SH-SY5Y (cell line): ENCODE data around the gene FNDC3A.

Experiments
- GATA2 ChIP-seq: IDR thresholded peaks from 2 replicates; pipeline ENCODE4 v1.6.1; 2011; ENCODE audit warnings: mild to moderate bottlenecking, low read depth, low read length
- GATA3 ChIP-seq: IDR thresholded peaks from 2 replicates; pipeline ENCODE4 v1.6.1; 2011; ENCODE audit warnings: low read depth, mild to moderate bottlenecking, low read length, moderate library complexity

The FNDC3A gene

DNA sequence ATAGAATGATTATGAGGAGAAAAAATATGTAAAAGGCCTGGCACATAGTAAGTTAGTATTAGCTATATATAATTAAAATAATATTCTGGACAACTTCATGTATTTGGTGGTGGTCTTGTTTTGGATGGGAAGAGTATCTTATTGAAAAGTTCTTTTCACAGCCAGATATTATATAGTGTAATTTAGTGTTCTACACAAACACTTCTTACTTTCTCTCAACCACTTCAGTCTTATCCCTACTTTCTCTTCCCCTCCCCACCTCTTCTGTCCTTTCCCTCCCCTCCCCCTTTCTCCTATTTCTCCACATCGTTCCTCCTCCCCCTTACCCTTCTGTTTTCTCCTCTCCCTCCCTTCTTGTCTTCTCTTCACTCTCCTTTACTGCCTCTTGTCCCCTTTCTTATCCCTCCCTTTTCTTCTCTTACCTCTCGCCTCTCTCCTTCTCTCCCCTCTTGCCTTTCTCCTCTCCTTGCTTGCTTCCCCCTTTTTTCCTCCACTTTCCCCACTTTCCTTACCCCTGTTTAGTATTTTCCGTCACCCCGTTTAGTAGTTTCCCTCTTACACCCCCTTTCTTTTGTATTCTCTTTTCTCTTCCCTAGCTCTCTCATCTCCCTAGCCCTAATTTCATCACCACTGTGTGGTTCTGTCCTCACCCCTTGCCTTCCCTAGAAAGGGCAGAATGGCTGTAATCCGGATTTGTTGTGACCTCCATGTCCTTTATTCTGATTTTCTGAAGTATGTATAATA lies 137.2 kb downstream of the FNDC3A start:
- TF ChIP-seq GATA3: no peak
- no peak for TF ChIP-seq GATA2

DNA sequence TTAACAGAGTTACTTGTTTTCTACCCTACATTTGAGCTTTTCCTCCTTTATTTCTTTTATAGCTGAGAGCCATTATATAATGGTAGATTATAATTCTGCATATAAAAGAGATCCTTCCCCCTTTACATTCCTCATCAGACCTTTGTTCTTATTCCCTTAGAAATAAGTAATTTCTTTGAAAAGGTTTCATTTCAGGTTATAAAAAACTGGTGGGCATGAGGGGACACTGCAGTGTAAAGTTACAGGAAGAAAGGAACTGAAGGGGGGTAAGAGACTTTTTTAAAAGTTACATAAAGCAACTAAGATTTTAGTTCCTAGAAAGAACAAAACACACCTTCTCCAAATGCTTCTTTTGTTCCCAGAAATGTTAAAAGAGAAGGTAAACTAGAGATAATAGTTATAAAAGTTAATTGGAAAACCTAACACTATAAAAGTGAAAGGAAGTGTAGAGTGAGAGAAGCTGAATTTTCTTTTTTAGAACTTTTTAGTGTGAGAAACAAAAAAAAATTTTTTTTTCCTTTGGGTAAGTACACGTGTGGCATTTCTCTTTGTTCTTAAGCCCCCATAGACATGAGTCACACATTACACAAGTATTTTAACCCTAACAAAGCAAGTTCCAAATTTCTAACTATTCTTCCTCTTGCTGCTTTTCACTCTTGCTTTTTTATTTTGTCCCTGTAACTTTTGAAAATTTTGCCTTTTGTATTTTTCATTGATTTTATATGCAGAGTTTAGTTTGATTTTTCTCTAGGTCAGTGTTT lies 138.0 kb downstream of the FNDC3A start:
- TF ChIP-seq GATA2 (no peak), GATA3 (no peak)

- TF ChIP-seq GATA2: no peak
- no peak for TF ChIP-seq GATA3
Observed at GRCh38 chr13:49116873-49117272, 141.2 kb downstream of the FNDC3A start.

GRCh38 chr13:49124693-49125304 lies 149.1 kb downstream of the FNDC3A start:
- TF ChIP-seq GATA3 (no peak), GATA2 (no peak)

- TF ChIP-seq GATA2 (no peak), GATA3 (no peak)
Observed at GRCh38 chr13:49125964-49126524, 150.3 kb downstream of the FNDC3A start.

- TF ChIP-seq GATA3: no peak
- no peak for TF ChIP-seq GATA2
Observed at GRCh38 chr13:49132479-49133002, 156.8 kb downstream of the FNDC3A start.

DNA sequence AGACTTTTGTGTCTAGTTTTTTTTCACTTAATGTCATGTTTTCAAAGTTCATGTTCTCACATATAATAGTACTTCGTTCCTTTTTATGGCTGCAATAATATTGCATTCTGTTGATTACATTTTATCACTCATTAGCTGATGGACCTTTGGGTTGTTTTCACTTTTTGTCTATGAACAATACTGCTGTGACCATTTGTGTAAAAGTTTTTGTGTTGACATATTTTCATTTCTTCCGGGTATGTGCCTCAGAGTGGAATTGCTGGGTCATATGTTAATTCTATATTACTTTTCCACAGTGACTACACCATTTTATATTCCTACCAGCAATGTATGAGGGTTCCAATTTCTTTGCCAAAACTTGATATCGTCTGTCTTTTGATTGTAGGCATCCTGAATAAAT lies 158.6 kb downstream of the FNDC3A start:
- no peak for TF ChIP-seq GATA2
- TF ChIP-seq GATA3: no peak

DNA sequence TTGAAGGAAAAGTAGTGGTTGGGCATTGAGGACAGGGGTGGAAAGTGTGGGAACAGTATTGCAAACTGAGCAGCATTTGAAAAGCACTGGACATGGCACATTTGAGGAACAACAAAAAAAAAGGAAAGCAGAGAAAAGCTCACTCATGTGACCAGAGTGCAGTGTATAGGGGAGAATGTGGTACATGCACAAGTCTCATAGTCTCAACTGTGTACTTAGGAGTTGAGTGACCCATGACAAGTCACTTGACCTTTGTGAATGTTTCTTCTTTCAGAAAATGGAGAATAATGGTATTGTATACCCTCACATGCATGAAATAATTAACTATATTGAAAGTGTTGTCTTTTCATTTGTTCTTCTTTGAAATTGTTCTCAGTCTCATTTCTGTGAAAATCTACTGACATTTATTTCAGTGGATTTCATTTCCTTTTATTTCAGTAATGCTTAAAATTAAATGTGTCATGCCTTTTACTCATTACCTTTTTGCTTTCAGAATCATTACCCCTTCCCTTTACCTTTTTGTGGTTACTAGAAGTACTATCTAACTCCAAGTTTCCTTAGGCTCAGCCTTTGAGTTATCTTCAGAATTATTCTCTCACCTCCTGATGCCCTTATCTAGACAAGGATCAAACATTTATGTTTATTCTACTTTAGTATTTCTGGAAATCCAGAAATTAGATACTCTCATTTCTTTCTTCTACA lies 165.3 kb downstream of the FNDC3A start:
- TF ChIP-seq GATA2 (no peak), GATA3 (no peak)

DNA sequence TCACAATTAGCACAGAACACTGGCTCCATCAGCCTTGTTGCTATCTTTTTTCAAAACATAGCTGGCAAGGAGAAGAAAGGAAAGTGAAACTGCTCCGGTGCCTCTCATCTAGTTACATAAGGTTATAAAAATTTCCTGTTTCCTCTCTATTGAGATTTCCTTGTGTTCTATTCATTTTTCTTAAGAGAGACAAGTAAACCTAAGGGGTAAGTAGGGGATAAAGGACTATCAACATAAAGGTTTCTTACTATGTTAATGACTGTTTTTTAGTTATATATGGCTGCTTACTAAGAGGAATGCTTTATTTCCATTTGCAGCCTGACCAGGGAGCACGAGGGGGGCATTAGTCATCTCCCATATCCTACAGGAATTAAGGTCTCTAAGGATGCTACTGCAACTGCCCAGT lies 171.2 kb downstream of the FNDC3A start:
- no peak for TF ChIP-seq GATA2
- TF ChIP-seq GATA3: no peak

GRCh38 chr13:49148405-49148804 lies 172.7 kb downstream of the FNDC3A start:
- TF ChIP-seq GATA3 (no peak), GATA2 (no peak)

DNA sequence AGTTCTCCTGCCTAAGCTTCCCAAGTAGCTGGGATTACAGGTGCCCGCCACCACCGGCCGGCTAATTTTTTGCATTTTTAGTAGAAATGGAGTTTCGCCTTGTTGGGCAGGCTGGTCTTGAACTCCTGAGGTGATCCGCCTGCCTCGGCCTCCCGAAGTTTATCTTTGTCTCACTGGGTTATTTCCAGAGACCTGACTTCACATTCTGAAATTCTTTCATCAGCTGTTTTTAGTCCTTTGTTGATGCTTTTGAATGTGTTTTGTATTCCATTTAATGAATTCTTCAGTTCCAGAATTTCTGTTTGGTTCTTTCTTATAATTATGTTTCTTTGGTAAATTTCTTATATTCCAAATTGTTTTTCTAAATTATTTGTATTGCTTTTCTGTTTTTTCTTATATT lies 189.0 kb downstream of the FNDC3A start:
- TF ChIP-seq GATA2: no peak
- TF ChIP-seq GATA3: no peak

GRCh38 chr13:49165798-49166752 lies 190.4 kb downstream of the FNDC3A start:
- TF ChIP-seq GATA3 (no peak), GATA2 (no peak)

- TF ChIP-seq GATA3 (no peak), GATA2 (no peak)
Observed at GRCh38 chr13:49171359-49171758, 195.6 kb downstream of the FNDC3A start.
